Smooth muscle cell (in vitro differentiated cells): Measurements from ENCODE around the gene CAPN9. TPM values are rescaled to one million over a fixed set of nuclear protein-coding genes. Genes with fewer than 3 reads are reported as not detected.

Experiments
- DNase-seq: peaks from one replicate; lab custom pipeline; 2025; ENCODE audit not compliant: unreplicated experiment; lab: John Stamatoyannopoulos, UW
- H2AFZ ChIP-seq: fragments of 200-600 bp; sonication (generic); 2 replicates; pipeline ENCODE4 v1.6.0; 2016; ENCODE audit warnings: antibody characterized with exemption, low read depth, mild to moderate bottlenecking
- H3F3A ChIP-seq: fragments of 200-600 bp; sonication (generic); 2 replicates; pipeline ENCODE4 v1.6.0; 2017; ENCODE audit warnings: antibody characterized with exemption, low read depth
- H3K27ac ChIP-seq: fragments of 200-600 bp; sonication (generic); 2 replicates; pipeline ENCODE4 v1.5.1; 2016; ENCODE audit warnings: low read depth, mild to moderate bottlenecking
- H3K27me3 ChIP-seq: fragments of 200-600 bp; sonication (generic); 2 replicates; pipeline ENCODE4 v1.6.1; 2016; ENCODE audit warnings: low read depth, mild to moderate bottlenecking
- H3K36me3 ChIP-seq: fragments of 200-600 bp; sonication (generic); 2 replicates; pipeline ENCODE4 v1.5.1; 2016; ENCODE audit warnings: low read depth
- H3K4me1 ChIP-seq: fragments of 200-600 bp; sonication (generic); 2 replicates; pipeline ENCODE4 v1.5.1; 2016; ENCODE audit warnings: low read depth
- H3K4me2 ChIP-seq: fragments of 200-600 bp; sonication (generic); 2 replicates; pipeline ENCODE4 v1.6.0; 2016; ENCODE audit warnings: mild to moderate bottlenecking
- H3K4me3 ChIP-seq: fragments of 200-600 bp; sonication (generic); 2 replicates; pipeline ENCODE4 v1.5.1; 2016; ENCODE audit warnings: mild to moderate bottlenecking
- H3K79me2 ChIP-seq: fragments of 200-600 bp; sonication (generic); 2 replicates; pipeline ENCODE4 v1.6.0; 2016; ENCODE audit warnings: low read depth, mild to moderate bottlenecking
- H3K9ac ChIP-seq: fragments of 200-600 bp; sonication (generic); 2 replicates; pipeline ENCODE4 v1.6.0; 2016; ENCODE audit warnings: low read depth
- H3K9me3 ChIP-seq: fragments of 200-600 bp; sonication (generic); replicated peaks from 2 replicates; pipeline ENCODE4 v1.5.1; 2016; ENCODE audit warnings: low read depth
- H4K20me1 ChIP-seq: fragments of 200-600 bp; sonication (generic); 2 replicates; pipeline ENCODE4 v1.6.0; 2016; ENCODE audit warnings: low read depth
- WGBS: methylation state at CpG from one replicate; pipeline ENCODE4 v1.1.7; 2016; ENCODE audit warnings: low lambda C conversion rate; 5-methylcytosine and 5-hydroxymethylcytosine counted together
- polyA plus RNA-seq: library from polyadenylated mRNA; unstranded; fragments of >200 nt; fragmentation: Nextera tagmentation; extraction: Ambion mirVana; gene quantifications from 2 replicates; pipeline ENCODE4 v1.2.1, GENCODE V29; 2016
- total RNA-seq: library from RNA; depleted of rRNA; stranded (reverse); fragments of >200 nt; gene quantifications from 2 replicates; pipeline ENCODE4 v1.2.3, GENCODE V29; 2014
- TF ChIP-seq, protein P1 (sequence below): fragments of 200-600 bp; sonication (generic); IDR thresholded peaks from 2 replicates; pipeline ENCODE4 v1.5.1; 2017; ENCODE audit warnings: borderline replicate concordance, mild to moderate bottlenecking, antibody characterized with exemption; ENCODE audit not compliant: insufficient read depth, poor library complexity, severe bottlenecking

The CAPN9 gene
- total and polyA plus RNA-seq, 2 experiments from 2014 or later, result not detected

DNA sequence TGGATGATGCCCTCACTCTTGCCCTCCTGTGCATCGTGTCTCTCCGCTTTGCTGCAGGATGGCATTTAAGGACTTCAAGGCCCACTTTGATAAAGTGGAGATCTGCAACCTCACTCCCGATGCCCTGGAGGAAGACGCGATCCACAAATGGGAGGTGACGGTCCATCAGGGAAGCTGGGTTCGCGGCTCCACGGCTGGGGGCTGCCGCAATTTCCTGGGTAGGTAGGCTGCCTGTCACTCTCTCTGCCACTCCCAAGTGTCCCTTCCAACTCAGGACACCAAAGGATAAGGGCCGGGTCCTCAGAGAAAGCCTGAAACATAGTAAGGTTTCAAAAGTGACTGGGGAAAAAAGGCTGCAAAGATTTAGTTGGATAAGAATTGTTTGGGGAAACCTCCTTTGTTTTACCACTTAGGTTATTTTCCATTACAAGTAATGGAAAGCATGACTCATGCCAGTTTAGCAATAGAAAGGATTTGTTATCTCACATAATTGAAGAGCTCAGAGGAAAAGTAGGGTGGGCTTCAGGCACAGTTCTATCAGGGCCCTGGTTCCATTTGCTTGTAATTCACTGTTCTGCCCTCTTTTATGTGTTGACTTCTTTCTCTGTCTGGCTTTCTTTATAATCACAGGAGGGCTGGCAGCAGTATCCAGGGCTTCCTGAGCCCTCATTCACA, 31.9 kb downstream of the CAPN9 start:
- no peak overlapping the region for H3K4me3 ChIP-seq
- no peak overlapping the region for H3K27ac ChIP-seq
- no peak overlapping the region for H3K9ac ChIP-seq
- H2AFZ ChIP-seq, result no peak overlapping the region
- TF ChIP-seq, protein P1, sequence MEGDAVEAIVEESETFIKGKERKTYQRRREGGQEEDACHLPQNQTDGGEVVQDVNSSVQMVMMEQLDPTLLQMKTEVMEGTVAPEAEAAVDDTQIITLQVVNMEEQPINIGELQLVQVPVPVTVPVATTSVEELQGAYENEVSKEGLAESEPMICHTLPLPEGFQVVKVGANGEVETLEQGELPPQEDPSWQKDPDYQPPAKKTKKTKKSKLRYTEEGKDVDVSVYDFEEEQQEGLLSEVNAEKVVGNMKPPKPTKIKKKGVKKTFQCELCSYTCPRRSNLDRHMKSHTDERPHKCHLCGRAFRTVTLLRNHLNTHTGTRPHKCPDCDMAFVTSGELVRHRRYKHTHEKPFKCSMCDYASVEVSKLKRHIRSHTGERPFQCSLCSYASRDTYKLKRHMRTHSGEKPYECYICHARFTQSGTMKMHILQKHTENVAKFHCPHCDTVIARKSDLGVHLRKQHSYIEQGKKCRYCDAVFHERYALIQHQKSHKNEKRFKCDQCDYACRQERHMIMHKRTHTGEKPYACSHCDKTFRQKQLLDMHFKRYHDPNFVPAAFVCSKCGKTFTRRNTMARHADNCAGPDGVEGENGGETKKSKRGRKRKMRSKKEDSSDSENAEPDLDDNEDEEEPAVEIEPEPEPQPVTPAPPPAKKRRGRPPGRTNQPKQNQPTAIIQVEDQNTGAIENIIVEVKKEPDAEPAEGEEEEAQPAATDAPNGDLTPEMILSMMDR, result no peak
- H3K9me3 ChIP-seq, result no peaks in the 10 kb centered on the region
- no peaks in the 10 kb centered on the region for H3K79me2 ChIP-seq
- no peak for DNase-seq
- 79% methylated on average over 11 of the region's 11 CpGs for WGBS
- H3F3A ChIP-seq, result no peaks in the 10 kb centered on the region
- no peaks in the 10 kb centered on the region for H4K20me1 ChIP-seq
- no peak overlapping the region for H3K4me2 ChIP-seq
- no peaks in the 10 kb centered on the region for H3K27me3 ChIP-seq
- no peaks in the 10 kb centered on the region for H3K4me1 ChIP-seq
- H3K36me3 ChIP-seq, result no peaks in the 10 kb centered on the region

DNA sequence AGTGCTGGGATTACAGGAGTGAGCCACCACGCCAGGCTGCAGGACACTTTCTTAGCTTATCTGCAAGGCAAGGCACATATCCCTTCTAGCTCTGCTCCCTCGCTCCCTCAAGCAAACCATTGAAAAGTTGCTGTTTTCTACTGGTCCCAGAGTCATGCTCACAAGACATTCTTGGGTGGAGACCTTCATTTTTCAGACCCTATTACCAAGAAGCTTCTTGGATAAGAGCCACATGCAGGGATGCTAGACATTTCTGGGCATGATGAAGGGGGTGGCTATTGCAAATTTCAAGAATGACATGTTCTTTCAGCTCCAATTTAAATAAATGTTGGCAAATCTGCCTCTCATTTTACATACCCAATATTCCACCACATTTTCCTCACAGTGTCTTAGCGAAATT, 33.9 kb downstream of the CAPN9 start:
- H3K4me1 ChIP-seq, result no peaks in the 10 kb centered on the region
- H3K4me2 ChIP-seq, result no peak overlapping the region
- no peak for DNase-seq
- no peaks in the 10 kb centered on the region for H3F3A ChIP-seq
- WGBS, result 88% methylated on average over 3 of the region's 3 CpGs
- no peak overlapping the region for H3K9ac ChIP-seq
- no peaks in the 10 kb centered on the region for H3K79me2 ChIP-seq
- no peaks in the 10 kb centered on the region for H3K27me3 ChIP-seq
- no peak overlapping the region for H3K27ac ChIP-seq
- TF ChIP-seq, protein P1, result no peak
- no peaks in the 10 kb centered on the region for H3K9me3 ChIP-seq
- no peak overlapping the region for H2AFZ ChIP-seq
- H3K4me3 ChIP-seq, result no peak overlapping the region
- no peaks in the 10 kb centered on the region for H3K36me3 ChIP-seq
- no peaks in the 10 kb centered on the region for H4K20me1 ChIP-seq

DNA sequence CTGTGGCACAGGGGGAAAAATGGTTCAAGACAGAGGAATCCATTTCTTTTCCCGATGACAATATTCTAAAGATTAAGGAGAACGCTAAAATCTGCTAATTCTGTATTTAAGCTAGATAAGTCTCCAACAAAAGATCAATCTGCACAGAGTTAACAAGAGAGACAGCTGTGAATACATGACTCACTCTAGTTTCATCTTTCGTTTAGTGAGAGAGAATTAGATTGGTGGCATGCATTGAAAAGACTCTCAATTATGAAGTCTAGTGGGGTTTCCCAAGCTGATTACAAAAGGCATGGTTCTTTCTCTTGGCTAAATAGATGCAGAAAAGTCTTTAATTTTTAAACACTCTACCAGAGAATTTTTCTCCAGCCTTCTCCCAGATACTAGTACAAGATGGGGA, 34.4 kb downstream of the CAPN9 start:
- Histone ChIP-seq H3K27me3 (no peaks in the 10 kb centered on the region), H3F3A (no peaks in the 10 kb centered on the region), H3K79me2 (no peaks in the 10 kb centered on the region), H2AFZ (no peak overlapping the region), H4K20me1 (no peaks in the 10 kb centered on the region), H3K9me3 (no peaks in the 10 kb centered on the region), H3K4me1 (no peaks in the 10 kb centered on the region), H3K36me3 (no peaks in the 10 kb centered on the region), H3K4me2 (no peak overlapping the region), H3K27ac (no peak overlapping the region), H3K9ac (no peak overlapping the region), H3K4me3 (no peak overlapping the region)
- WGBS, result 58% methylated on average over 3 of the region's 3 CpGs
- DNase-seq, result no peak
- TF ChIP-seq, protein P1, result no peak

DNA sequence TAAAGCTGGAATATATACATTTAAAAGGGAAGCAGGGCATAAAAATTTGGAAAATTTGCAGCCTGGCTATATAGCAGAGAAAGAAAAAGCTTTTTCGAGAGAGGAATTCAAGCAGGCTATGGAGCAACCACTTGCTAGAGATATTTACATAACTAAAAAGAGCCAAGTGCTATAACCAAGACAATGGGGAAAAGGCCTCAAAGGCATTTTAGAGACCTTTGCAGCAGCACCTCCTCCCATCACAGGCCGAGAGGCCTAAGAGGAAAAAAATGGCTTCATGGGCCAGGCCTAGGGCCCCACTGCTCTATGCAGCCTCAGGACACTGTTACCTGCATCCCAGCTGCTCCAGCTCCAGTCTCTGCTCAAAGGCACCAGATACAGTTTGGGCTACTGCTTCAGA, 37.0 kb downstream of the CAPN9 start:
- Histone ChIP-seq H3K4me3 (no peak overlapping the region), H3K79me2 (no peaks in the 10 kb centered on the region), H3K4me2 (no peak overlapping the region), H4K20me1 (no peaks in the 10 kb centered on the region), H3F3A (no peaks in the 10 kb centered on the region), H2AFZ (no peak overlapping the region), H3K27ac (no peak overlapping the region), H3K27me3 (no peaks in the 10 kb centered on the region), H3K4me1 (no peaks in the 10 kb centered on the region), H3K9ac (no peak overlapping the region), H3K36me3 (no peaks in the 10 kb centered on the region), H3K9me3 (no peaks in the 10 kb centered on the region)
- TF ChIP-seq, protein P1, result no peak
- 66% methylated on average over 2 of the region's 2 CpGs for WGBS
- DNase-seq, result no peak
